Neural cell (in vitro differentiated cells): Measurements from ENCODE around the gene NFKBIZ. TPM values are rescaled to one million over a fixed set of nuclear protein-coding genes. Genes with fewer than 3 reads are reported as not detected.

Source experiments
- H2AFZ ChIP-seq: fragments of 200-600, 300-800 bp; sonication (generic), shearing (Covaris generic); 2 replicates; pipeline ENCODE4 v1.6.0; 2014; ENCODE audit warnings: low read depth, mild to moderate bottlenecking, antibody characterized with exemption, low read length, moderate library complexity
- H3F3A ChIP-seq: fragments of 200-600 bp; shearing (Covaris generic); 2 replicates; pipeline ENCODE4 v1.6.1; 2016; ENCODE audit warnings: mild to moderate bottlenecking, moderate library complexity, mixed read lengths, antibody characterized with exemption, low read length; ENCODE audit not compliant: insufficient read depth, poor library complexity, severe bottlenecking
- H3K27ac ChIP-seq: fragments of 200-600, 300-800 bp; sonication (generic), shearing (Covaris generic); 2 replicates; pipeline ENCODE4 v1.5.1; 2014; ENCODE audit warnings: mild to moderate bottlenecking, low read length, moderate library complexity
- H3K27me3 ChIP-seq: fragments of 300-800, 200-600 bp; sonication (generic), shearing (Covaris generic); 2 replicates; pipeline ENCODE4 v1.6.0; 2014; ENCODE audit warnings: mild to moderate bottlenecking, low read depth, low read length, moderate library complexity; ENCODE audit not compliant: insufficient read depth
- H3K36me3 ChIP-seq: fragments of 300-800, 200-600 bp; sonication (generic), shearing (Covaris generic); 2 replicates; pipeline ENCODE4 v1.5.1; 2014; ENCODE audit warnings: mild to moderate bottlenecking, antibody characterized with exemption, low read length, moderate library complexity; ENCODE audit not compliant: insufficient read depth
- H3K4me2 ChIP-seq: fragments of 300-800, 200-600 bp; sonication (generic), shearing (Covaris generic); 2 replicates; pipeline ENCODE4 v1.6.0; 2014; ENCODE audit warnings: mild to moderate bottlenecking, low read length
- H3K4me3 ChIP-seq: fragments of 300-800, 200-600 bp; sonication (generic), shearing (Covaris generic); 2 replicates; pipeline ENCODE4 v1.5.1; 2014; ENCODE audit warnings: mild to moderate bottlenecking, low read length, moderate library complexity
- H3K79me2 ChIP-seq: fragments of 200-600 bp; shearing (Covaris generic); replicated peaks from 2 replicates; pipeline ENCODE4 v1.6.0; 2014; ENCODE audit warnings: mild to moderate bottlenecking, low read length, moderate library complexity; ENCODE audit not compliant: insufficient read depth
- H3K9ac ChIP-seq: fragments of 300-800, 200-600 bp; sonication (generic), shearing (Covaris generic); 2 replicates; pipeline ENCODE4 v1.6.1; 2016; ENCODE audit warnings: mild to moderate bottlenecking, low read length, mixed read lengths
- H3K9me2 ChIP-seq: fragments of 200-600 bp; shearing (Covaris generic); 2 replicates; pipeline ENCODE4 v1.6.1; 2016; ENCODE audit warnings: mild to moderate bottlenecking, low read length, mixed read lengths; ENCODE audit not compliant: insufficient read depth
- H3K9me3 ChIP-seq: fragments of 200-600, 300-800 bp; sonication (generic), shearing (Covaris generic); 2 replicates; pipeline ENCODE4 v1.6.1; 2016; ENCODE audit warnings: mild to moderate bottlenecking, mixed run types, low read length, moderate library complexity, mixed read lengths
- H4K20me1 ChIP-seq: fragments of 200-600 bp; shearing (Covaris generic); 2 replicates; pipeline ENCODE4 v1.6.1; 2016; ENCODE audit warnings: mild to moderate bottlenecking, mixed run types; ENCODE audit not compliant: insufficient read depth
- CTCF ChIP-seq: fragments of 450-650 bp; IDR thresholded peaks from 2 replicates; pipeline ENCODE4 v1.5.1; 2014; ENCODE audit warnings: antibody characterized with exemption, mild to moderate bottlenecking, moderate library complexity; ENCODE audit not compliant: poor library complexity, severe bottlenecking
- EP300 ChIP-seq: fragments of 450-650 bp; conservative IDR thresholded peaks from 2 replicates; pipeline ENCODE4 v1.6.1; 2014; ENCODE audit warnings: antibody characterized with exemption, mild to moderate bottlenecking, moderate library complexity; ENCODE audit not compliant: poor library complexity, severe bottlenecking
- EZH2 ChIP-seq: fragments of 200-600, 300-800 bp; shearing (Covaris generic), sonication (generic); IDR thresholded peaks from 2 replicates; pipeline ENCODE4 v1.6.1; 2014; ENCODE audit warnings: antibody characterized with exemption, low read length, borderline replicate concordance, mild to moderate bottlenecking; ENCODE audit not compliant: insufficient read depth, poor library complexity, severe bottlenecking
- MXI1 ChIP-seq: fragments of 450-650 bp; conservative IDR thresholded peaks from 2 replicates; pipeline ENCODE4 v1.6.1; 2014; ENCODE audit warnings: antibody characterized with exemption, mild to moderate bottlenecking; ENCODE audit not compliant: poor library complexity, severe bottlenecking
- POLR2AphosphoS5 ChIP-seq: IDR thresholded peaks from 2 replicates; pipeline ENCODE4 v1.6.1; 2012
- RAD21 ChIP-seq: fragments of 450-650 bp; conservative IDR thresholded peaks from 2 replicates; pipeline ENCODE4 v1.6.1; 2014; ENCODE audit warnings: antibody characterized with exemption, mild to moderate bottlenecking, moderate library complexity
- REST ChIP-seq: IDR thresholded peaks from 2 replicates; pipeline ENCODE4 v1.6.1; 2012; ENCODE audit warnings: borderline replicate concordance
- SMC3 ChIP-seq: fragments of 450-650 bp; conservative IDR thresholded peaks from 2 replicates; pipeline ENCODE4 v1.6.1; 2014; ENCODE audit warnings: antibody characterized with exemption, mild to moderate bottlenecking, moderate library complexity; ENCODE audit not compliant: poor library complexity
- TAF1 ChIP-seq: IDR thresholded peaks from 2 replicates; pipeline ENCODE4 v1.6.1; 2012; ENCODE audit warnings: low read depth
- polyA plus RNA-seq: library from polyadenylated mRNA; depleted of rRNA; stranded (reverse); fragments of >200 nt; gene quantifications from 2 replicates; pipeline ENCODE4 v1.2.3, GENCODE V29; 2014

NFKBIZ gene
- polyA plus RNA-seq, 1 donor from 2014 or later: 0.84 TPM

- H3K9ac ChIP-seq: no peak overlapping the region
- H3K4me3 ChIP-seq: no peak overlapping the region
- no peaks in the 10 kb centered on the region for H3K9me2 ChIP-seq
- no peaks in the 10 kb centered on the region for H4K20me1 ChIP-seq
- no peaks in the 10 kb centered on the region for H3K79me2 ChIP-seq
- H3K27me3 ChIP-seq: no peaks in the 10 kb centered on the region
- H3K4me2 ChIP-seq: no peak overlapping the region
- H3F3A ChIP-seq: no peaks in the 10 kb centered on the region
- H3K36me3 ChIP-seq: no peaks in the 10 kb centered on the region
- H3K27ac ChIP-seq: no peak overlapping the region
- H3K9me3 ChIP-seq: no peaks in the 10 kb centered on the region
- H2AFZ ChIP-seq: no peak overlapping the region
- no peak for TF ChIP-seq EZH2
- TF ChIP-seq SMC3: no peak
- TF ChIP-seq REST: no peak
- TF ChIP-seq TAF1: no peak
- TF ChIP-seq POLR2AphosphoS5: no peak
- TF ChIP-seq MXI1: no peak
- TF ChIP-seq EP300: no peak
- no peak for TF ChIP-seq RAD21
- no peak for TF ChIP-seq CTCF
Observed at GRCh38 chr3:101836652-101837598, 12.4 kb upstream of the NFKBIZ start.

GRCh38 chr3:101838691-101839090 is 10.6 kb upstream of the NFKBIZ start:
- Histone ChIP-seq H3K9ac (no peak overlapping the region), H3K36me3 (no peaks in the 10 kb centered on the region), H3K4me3 (no peak overlapping the region), H3K27ac (no peak overlapping the region), H3K79me2 (no peaks in the 10 kb centered on the region), H2AFZ (no peak overlapping the region), H3K27me3 (no peaks in the 10 kb centered on the region), H3F3A (no peaks in the 10 kb centered on the region), H3K4me2 (no peak overlapping the region), H3K9me3 (no peaks in the 10 kb centered on the region), H4K20me1 (no peaks in the 10 kb centered on the region), H3K9me2 (no peaks in the 10 kb centered on the region)
- TF ChIP-seq EZH2 (no peak), REST (no peak), CTCF (no peak), RAD21 (no peak), TAF1 (no peak), POLR2AphosphoS5 (no peak), SMC3 (no peak), MXI1 (no peak), EP300 (no peak)
